GM12873 (cell line): Measurements from ENCODE around the gene IL2.

ENCODE experiments used
- CTCF ChIP-seq: IDR thresholded peaks from 2 replicates; pipeline ENCODE4 v1.5.1; 2012; ENCODE audit warnings: low read depth, mild to moderate bottlenecking, moderate library complexity, low read length, control low read depth; ENCODE audit not compliant: insufficient read depth; ENCODE audit errors: missing control alignments

IL2 gene

GRCh38 chr4:122479935-122480416 is 23.5 kb upstream of the IL2 start:
- no peak for TF ChIP-seq CTCF

- no peak for TF ChIP-seq CTCF
These were observed 20.2 kb upstream of the IL2 start for GRCh38 chr4:122476745-122477144.

- no peak for TF ChIP-seq CTCF
These were observed 19.6 kb upstream of the IL2 start for GRCh38 chr4:122476126-122476525.

GRCh38 chr4:122475233-122475632 is 18.7 kb upstream of the IL2 start:
- no peak for TF ChIP-seq CTCF

- TF ChIP-seq CTCF, result no peak
These were observed 12.9 kb upstream of the IL2 start for GRCh38 chr4:122469457-122469856.

- no peak for TF ChIP-seq CTCF
These were observed 2.1 kb upstream of the IL2 start for GRCh38 chr4:122458625-122459024.

GRCh38 chr4:122453384-122453995 is 3.0 kb downstream of the IL2 start:
- no peak for TF ChIP-seq CTCF

- TF ChIP-seq CTCF, result peak; percentile 38
These were observed 5.7 kb downstream of the IL2 start for GRCh38 chr4:122450847-122451246.
